HepG2 (cell line): ENCODE results near the gene STON1. TPM values are rescaled to one million over a fixed set of nuclear protein-coding genes. Genes with fewer than 3 reads are reported as not detected.
"Not testable (repeated sequence)": the region's sequence is repeated elsewhere in the genome, so short reads cannot be mapped to it uniquely, and the experiment has no call there.

ENCODE experiments used
- ATAC-seq: fragments of 200-7000 bp; cut with Tn5 transposase; 3 replicates; pipeline ENCODE4 v1.9.1; 2020; ENCODE audit warnings: mild to moderate bottlenecking, moderate library complexity
- BruUV-seq: library from RNA; stranded (reverse); fragments of 400-500 nt; replicated peaks from 2 replicates; lab custom pipeline; 2021; lab: Mats Ljungman, UMichigan
- CTCF ChIA-PET: fragments of 300-600 bp; formaldehyde crosslinking; extraction: SDS; loops from one replicate; lab custom pipeline; 2021; ENCODE audit warnings: low total read pairs, inconsistent platforms, low intra/inter-chr PET ratio; lab: Yijun Ruan, JAX
- POLR2A ChIA-PET: fragments of 350-600 bp; sonication (Branson Sonifier 250); formaldehyde crosslinking; loops from one replicate; lab custom pipeline; 2020; ENCODE audit warnings: antibody characterized with exemption, inconsistent platforms; lab: Yijun Ruan, JAX
- DNase-seq: peaks from one replicate; pipeline ENCODE4 v3.0.0-alpha.2; 2015; ENCODE audit warnings: low spot score
- FAIRE-seq: peaks from 3 replicates; lab custom pipeline; 2011; peaks lifted over from hg19 to GRCh38; lab: Jason Lieb, UNC
- H2AFZ ChIP-seq: one replicate; pipeline ENCODE4 v1.6.1; 2011; ENCODE audit warnings: low read length, inconsistent platforms
- H3K27ac ChIP-seq: fragments of 300-600 bp; 3 replicates; pipeline ENCODE4 v1.8.0; 2011; ENCODE audit warnings: mixed run types, mild to moderate bottlenecking, mixed read lengths, low read length, inconsistent platforms; ENCODE audit not compliant: insufficient read depth; ENCODE audit errors: extremely low read length
- H3K27me3 ChIP-seq, 2 experiments: fragments of 200-600 bp in 1 of 2; 2 replicates in 1 of 2; 3 replicates in 1 of 2; pipeline versions ENCODE4 v1.6.0 to v1.8.0; 2011; ENCODE audit warnings: low read length in 2 of 2, mild to moderate bottlenecking in 2 of 2, moderate library complexity in 2 of 2, inconsistent platforms in 1 of 2; ENCODE audit not compliant: insufficient read depth in 2 of 2, control insufficient read depth in 1 of 2
- H3K36me3 ChIP-seq, 2 experiments: fragments of 200-600 bp in 1 of 2; replicated peaks in 1 of 2; 2 replicates in 1 of 2; 3 replicates in 1 of 2; pipeline versions ENCODE4 v1.5.1 to v1.8.0; 2011; ENCODE audit warnings: low read length in 2 of 2, inconsistent platforms in 1 of 2; ENCODE audit not compliant: insufficient read depth in 2 of 2, control insufficient read depth in 1 of 2
- H3K4me1 ChIP-seq: 2 replicates; pipeline ENCODE4 v1.5.1; 2012; ENCODE audit warnings: low read length, inconsistent platforms; ENCODE audit not compliant: insufficient read depth
- H3K4me2 ChIP-seq: 2 replicates; pipeline ENCODE4 v1.6.0; 2011; ENCODE audit warnings: low read depth, low read length, inconsistent platforms
- H3K4me3 ChIP-seq, 3 experiments: fragments of 200-600 bp in 1 of 3; sonication (generic), shearing (Covaris generic) in 1 of 3; replicated peaks in 1 of 3; 2 replicates each; pipeline ENCODE4 v1.5.1; 2011 to 2016; ENCODE audit warnings: low read length in 3 of 3, inconsistent platforms in 2 of 3, low read depth in 2 of 3, mild to moderate bottlenecking in 2 of 3, control low read depth in 1 of 3, mixed read lengths in 1 of 3; ENCODE audit not compliant: insufficient read depth in 1 of 3
- H3K79me2 ChIP-seq: one replicate; pipeline ENCODE4 v1.6.1; 2011; ENCODE audit warnings: low read length, inconsistent platforms; ENCODE audit not compliant: insufficient read depth
- H3K9ac ChIP-seq: 2 replicates; pipeline ENCODE4 v1.6.0; 2011; ENCODE audit warnings: mild to moderate bottlenecking, low read depth, low read length, inconsistent platforms; ENCODE audit not compliant: insufficient read depth
- H3K9me3 ChIP-seq: 2 replicates; pipeline ENCODE4 v1.5.1; 2012; ENCODE audit warnings: mild to moderate bottlenecking, low read length
- H4K20me1 ChIP-seq: 2 replicates; pipeline ENCODE4 v1.6.0; 2011; ENCODE audit warnings: inconsistent platforms, mild to moderate bottlenecking, low read length, moderate library complexity; ENCODE audit not compliant: insufficient read depth
- ATF7-NPFF ChIP-seq: sonication (generic); formaldehyde crosslinking; IDR thresholded peaks from 2 replicates; pipeline ENCODE4 v1.8.1; 2023; ENCODE audit warnings: mild to moderate bottlenecking, low read depth, missing genetic modification reagents, moderate library complexity
- SNAPC2 ChIP-seq: sonication (generic); formaldehyde crosslinking; IDR thresholded peaks from 2 replicates; pipeline ENCODE4 v1.8.1; 2022; ENCODE audit warnings: mild to moderate bottlenecking, missing genetic modification reagents
- ZZZ3 ChIP-seq: sonication (generic); formaldehyde crosslinking; IDR thresholded peaks from 2 replicates; pipeline ENCODE4 v1.4.0; 2020; ENCODE audit warnings: missing genetic modification reagents, mild to moderate bottlenecking, borderline replicate concordance
- WGBS: methylation state at CpG from one replicate; pipeline ENCODE4 v1.1.6; 2017; ENCODE audit warnings: low lambda C conversion rate; 5-methylcytosine and 5-hydroxymethylcytosine counted together
- in situ Hi-C: cut with HindIII; loops from 2 replicates; pipeline ENCODE4 v1.10.0; 2017; ENCODE audit warnings: low pct_unique_long_range_greater_than_20kb; ENCODE audit not compliant: extremely low pct_ligation_motif_present
- intact Hi-C: fragments of 100-400 bp; cut with micrococcal nuclease; formaldehyde crosslinking; loops from one replicate; pipeline ENCODE4 v1.10.0; 2022; ENCODE audit not compliant: unreplicated experiment
- polyA plus RNA-seq, 8 experiments: library from polyadenylated mRNA; depleted of rRNA in 3 of 8; stranded (reverse) in 7 of 8; unstranded in 1 of 8; fragments of >200 nt; fragmentation: Illumina TruSeq in 4 of 8; extraction: Trizol in 4 of 8; gene quantifications; 2 replicates each; pipeline versions ENCODE4 v1.2.1 to v1.2.3, GENCODE V29; 2011 to 2016; ENCODE audit warnings: low read depth in 4 of 8, missing spikeins in 1 of 8, mixed read lengths in 1 of 8; ENCODE audit not compliant: insufficient read depth in 1 of 8
- total RNA-seq, 5 experiments: library from RNA; depleted of rRNA; stranded (reverse); fragments of >200 nt; fragmentation: Illumina TruSeq; extraction: Trizol; gene quantifications; 2 replicates each; pipeline ENCODE4 v1.2.3, GENCODE V29; 2016; ENCODE audit warnings: low read depth in 1 of 5
- TF ChIP-seq, protein P1 (sequence below), 2 experiments: sonication (generic) in 1 of 2; formaldehyde crosslinking in 1 of 2; IDR thresholded peaks; 2 replicates each; pipeline versions ENCODE4 v1.5.1 to v1.6.1; 2011 to 2020; ENCODE audit warnings: borderline replicate concordance in 1 of 2, low read depth in 1 of 2, low read length in 1 of 2, mild to moderate bottlenecking in 1 of 2, missing genetic modification reagents in 1 of 2, moderate library complexity in 1 of 2
- TF ChIP-seq, protein P2 (sequence below): sonication (generic); formaldehyde crosslinking; IDR thresholded peaks from 2 replicates; pipeline ENCODE4 v1.4.0; 2020; ENCODE audit warnings: mild to moderate bottlenecking, missing genetic modification reagents

Gene STON1
- total and polyA plus RNA-seq, 2 of the 13 experiments (the other 11 are each of a cell fraction or from before 2014, with no cell fraction given), result 0.09 to 0.28 TPM

DNA sequence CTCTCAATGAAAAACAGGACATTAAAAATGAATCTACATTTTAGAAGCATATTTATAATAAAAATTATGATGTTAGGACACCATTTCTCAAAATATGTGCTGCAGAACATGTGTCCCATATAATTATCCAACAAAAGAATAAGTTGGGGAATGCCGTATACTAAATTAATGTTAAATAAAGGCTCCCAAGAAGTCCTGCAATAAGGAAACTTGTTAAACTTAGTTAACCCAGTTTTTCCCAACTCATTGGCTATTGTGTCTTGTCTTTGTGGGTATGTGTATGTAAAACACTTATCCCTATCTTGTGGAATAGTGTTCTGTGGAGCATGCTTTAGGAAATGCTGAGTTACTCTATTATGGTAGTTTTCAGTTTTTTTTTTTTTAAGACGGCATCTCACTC, 62.1 kb downstream of the STON1 start (continued):
- TF ChIP-seq, protein P1, sequence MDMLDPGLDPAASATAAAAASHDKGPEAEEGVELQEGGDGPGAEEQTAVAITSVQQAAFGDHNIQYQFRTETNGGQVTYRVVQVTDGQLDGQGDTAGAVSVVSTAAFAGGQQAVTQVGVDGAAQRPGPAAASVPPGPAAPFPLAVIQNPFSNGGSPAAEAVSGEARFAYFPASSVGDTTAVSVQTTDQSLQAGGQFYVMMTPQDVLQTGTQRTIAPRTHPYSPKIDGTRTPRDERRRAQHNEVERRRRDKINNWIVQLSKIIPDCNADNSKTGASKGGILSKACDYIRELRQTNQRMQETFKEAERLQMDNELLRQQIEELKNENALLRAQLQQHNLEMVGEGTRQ (IDR thresholded peaks at IDR 0.05; ENCODE audit: low read depth, low read length), result no peak
- TF ChIP-seq, protein P1 (CRISPR knock-in tag; IDR thresholded peaks at IDR 0.05; ENCODE audit: borderline replicate concordance), result no peak
- TF ChIP-seq, protein P2, sequence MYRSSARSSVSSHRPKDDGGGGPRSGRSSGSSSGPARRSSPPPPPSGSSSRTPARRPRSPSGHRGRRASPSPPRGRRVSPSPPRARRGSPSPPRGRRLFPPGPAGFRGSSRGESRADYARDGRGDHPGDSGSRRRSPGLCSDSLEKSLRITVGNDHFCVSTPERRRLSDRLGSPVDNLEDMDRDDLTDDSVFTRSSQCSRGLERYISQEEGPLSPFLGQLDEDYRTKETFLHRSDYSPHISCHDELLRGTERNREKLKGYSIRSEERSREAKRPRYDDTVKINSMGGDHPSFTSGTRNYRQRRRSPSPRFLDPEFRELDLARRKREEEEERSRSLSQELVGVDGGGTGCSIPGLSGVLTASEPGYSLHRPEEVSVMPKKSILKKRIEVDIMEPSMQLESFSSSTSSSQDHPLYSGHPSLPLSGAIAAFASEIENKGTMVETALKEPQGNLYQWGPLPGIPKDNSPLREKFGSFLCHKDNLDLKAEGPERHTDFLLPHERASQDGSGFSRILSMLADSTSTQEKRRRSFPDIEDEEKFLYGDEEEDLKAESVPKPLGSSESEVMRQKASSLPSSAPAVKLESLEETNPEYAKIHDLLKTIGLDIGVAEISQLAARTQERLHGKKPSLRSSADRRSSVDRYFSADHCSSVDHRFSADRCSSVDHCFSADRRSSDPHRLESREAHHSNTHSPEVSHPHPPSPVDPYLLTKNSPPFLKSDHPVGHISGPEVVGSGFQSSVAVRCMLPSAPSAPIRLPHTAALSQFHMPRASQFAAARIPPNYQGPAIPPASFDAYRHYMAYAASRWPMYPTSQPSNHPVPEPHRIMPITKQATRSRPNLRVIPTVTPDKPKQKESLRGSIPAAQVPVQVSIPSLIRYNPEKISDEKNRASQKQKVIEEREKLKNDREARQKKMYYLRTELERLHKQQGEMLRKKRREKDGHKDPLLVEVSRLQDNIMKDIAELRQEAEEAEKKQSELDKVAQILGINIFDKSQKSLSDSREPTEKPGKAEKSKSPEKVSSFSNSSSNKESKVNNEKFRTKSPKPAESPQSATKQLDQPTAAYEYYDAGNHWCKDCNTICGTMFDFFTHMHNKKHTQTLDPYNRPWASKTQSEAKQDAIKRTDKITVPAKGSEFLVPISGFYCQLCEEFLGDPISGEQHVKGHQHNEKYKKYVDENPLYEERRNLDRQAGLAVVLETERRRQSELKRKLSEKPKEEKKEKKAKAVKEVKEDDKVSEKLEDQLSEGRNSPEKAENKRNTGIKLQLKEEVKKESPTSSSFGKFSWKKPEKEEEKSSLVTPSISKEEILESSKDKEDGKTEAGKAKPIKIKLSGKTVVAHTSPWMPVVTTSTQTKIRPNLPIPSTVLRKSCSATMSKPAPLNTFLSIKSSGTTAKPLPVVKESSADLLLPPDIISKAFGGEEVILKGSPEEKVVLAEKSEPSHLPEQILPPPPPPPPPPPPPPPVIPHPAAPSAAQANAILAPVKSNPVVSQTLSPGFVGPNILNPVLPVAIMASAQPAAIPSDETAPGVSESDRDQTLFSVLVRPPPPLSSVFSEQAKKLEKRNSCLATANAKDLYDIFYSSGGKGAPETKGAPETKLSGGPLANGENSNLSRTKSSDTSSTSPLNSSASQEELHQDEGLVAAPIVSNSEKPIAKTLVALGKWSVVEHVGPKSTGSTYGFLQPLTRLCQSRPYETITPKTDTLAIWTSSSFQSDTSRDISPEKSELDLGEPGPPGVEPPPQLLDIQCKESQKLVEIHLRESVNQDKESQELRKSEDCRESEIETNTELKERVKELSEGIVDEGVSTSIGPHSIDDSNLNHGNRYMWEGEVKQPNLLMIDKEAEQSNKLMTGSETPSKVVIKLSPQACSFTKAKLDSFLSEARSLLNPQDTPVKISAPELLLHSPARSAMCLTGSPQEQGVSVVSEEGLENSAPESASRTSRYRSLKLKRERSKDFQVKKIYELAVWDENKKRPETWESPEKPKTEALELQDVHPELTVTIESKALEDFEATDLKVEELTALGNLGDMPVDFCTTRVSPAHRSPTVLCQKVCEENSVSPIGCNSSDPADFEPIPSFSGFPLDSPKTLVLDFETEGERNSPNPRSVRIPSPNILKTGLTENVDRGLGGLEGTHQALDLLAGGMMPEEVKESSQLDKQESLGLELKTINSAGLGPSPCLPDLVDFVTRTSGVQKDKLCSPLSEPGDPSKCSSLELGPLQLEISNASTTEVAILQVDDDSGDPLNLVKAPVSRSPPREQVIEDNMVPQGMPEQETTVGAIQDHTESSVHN (CRISPR knock-in tag), result no peak
- TF ChIP-seq ZZZ3 (CRISPR knock-in tag) (no peak), SNAPC2 (CRISPR knock-in tag) (no peak), ATF7-NPFF (no peak)

DNA sequence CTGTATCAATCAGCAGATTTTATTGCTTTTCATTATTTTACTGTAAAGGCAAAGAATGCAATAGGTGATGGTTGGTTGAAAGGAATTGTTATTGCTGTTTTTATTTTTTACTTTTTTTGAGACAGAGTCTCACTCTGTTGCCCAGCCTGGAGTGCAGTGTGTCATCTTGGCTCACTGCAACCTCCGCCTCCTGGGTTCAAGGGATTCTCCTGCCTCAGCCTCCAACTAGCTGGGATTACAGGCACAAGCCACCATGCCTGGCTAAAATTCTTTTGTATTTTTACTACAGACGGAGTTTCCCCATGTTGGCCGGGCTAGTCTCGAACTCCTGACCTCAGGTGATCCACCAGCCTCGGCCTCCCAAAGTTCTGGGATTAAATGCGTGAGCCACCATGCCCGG, 66.8 kb downstream of the STON1 start:
- H3K9me3 ChIP-seq, in situ Hi-C loops, H3K36me3 ChIP-seq, H3K4me3 ChIP-seq, H3K27ac ChIP-seq, FAIRE-seq, DNase-seq, H3K79me2 ChIP-seq, H2AFZ ChIP-seq, H4K20me1 ChIP-seq, H3K27me3 ChIP-seq, H3K4me1 ChIP-seq, intact Hi-C loops, CTCF ChIA-PET, H3K9ac ChIP-seq, ATAC-seq, BruUV-seq, H3K4me2 ChIP-seq, POLR2A ChIA-PET: not testable (repeated sequence)
- WGBS, result 30% methylated on average over 7 of the region's 7 CpGs
